ENCODE results near the gene OSBPL2. TPM values are rescaled to one million over a fixed set of nuclear protein-coding genes. Genes with fewer than 3 reads are reported as not detected.

The OSBPL2 gene
- total and polyA plus RNA-seq, 9 of the 15 experiments (the other 6 are each of a cell fraction or from before 2014, with no cell fraction given) = 2.5 to 25.6 (median 14.1) TPM

DNA sequence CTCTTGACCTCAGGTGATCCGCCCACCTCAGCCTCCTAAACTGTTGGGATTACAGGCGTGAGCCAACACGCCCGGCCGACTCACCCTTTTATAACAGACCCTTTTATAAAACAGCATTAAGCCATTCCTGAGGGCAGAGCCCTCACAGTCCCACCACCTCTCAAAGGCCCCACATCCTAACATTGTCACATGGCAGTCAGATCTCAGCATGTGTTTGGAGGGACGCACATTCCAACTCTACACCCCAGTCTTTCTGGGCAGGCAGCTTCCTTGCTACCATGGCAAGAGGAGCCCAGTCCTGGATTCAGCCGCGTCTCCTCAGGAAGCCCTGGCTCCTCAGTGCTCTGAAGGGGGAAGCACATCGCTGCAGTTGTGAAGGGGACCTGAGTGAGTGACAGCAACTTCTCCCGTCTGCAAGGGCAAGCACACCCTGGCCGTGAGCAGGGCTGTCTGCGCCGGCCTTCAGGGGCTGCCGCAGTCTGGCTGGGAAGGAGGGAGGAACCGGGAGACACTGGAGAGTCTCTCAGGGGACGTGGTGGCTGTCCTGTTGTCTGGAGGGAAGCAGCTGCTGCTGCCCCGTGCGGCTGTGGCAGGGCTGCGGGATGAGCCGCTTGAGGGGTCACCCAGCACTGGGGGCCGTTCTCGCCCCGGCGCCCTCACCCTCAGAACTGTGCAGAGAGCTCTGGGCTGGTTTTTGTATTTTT, 15.9 kb downstream of the OSBPL2 start:
- DNase-seq (ENCODE audit: extremely low read depth in 1 of 4, low spot score in 3 of 4) (no peak), ATAC-seq (no peak; the same call in 1 of the 3 replicates), FAIRE-seq (no peak)
- ChIA-PET POLR2A (interaction anchor here (0.6 to 1.3 kb wide), 3 partner anchors 10 to 64 kb away, joined by 3 read pairs; partner anchors contain the start of gene OSBPL2), CTCF (ENCODE audit: low intra/inter-chr PET ratio) (no interaction called here)
- no peak overlapping the region for H3K27ac ChIP-seq (ENCODE audit: extremely low read depth, low read depth, low read length)
- H3K9me3 ChIP-seq (replicated peaks; ENCODE audit: control insufficient read depth, insufficient read depth, low read depth, low read length) = no peaks in the 10 kb centered on the region
- H3K79me2 ChIP-seq (ENCODE audit: control insufficient read depth, insufficient read depth, low read length) = peaks cover 19% of the 10 kb centered on the region
- H4K20me1 ChIP-seq (replicated peaks; ENCODE audit: control insufficient read depth, insufficient read depth, low read length) = peaks cover 28% of the 10 kb centered on the region
- intact Hi-C loops (cut with micrococcal nuclease) = no loop called here
- H3K36me3 ChIP-seq (ENCODE audit: control insufficient read depth, insufficient read depth, low read length) = peaks cover 11% of the 10 kb centered on the region; the same call in 2 of the 3 replicates
- H3K4me1 ChIP-seq (replicated peaks in 1 of 2; ENCODE audit: control insufficient read depth in 2 of 2, insufficient read depth in 2 of 2, low read length in 2 of 2) = peaks cover 0 to 17% of the 10 kb centered on the region in 2 experiments; a peak in 2 of 5 replicates
- no peak overlapping the region for H3K4me3 ChIP-seq
- H3K9ac ChIP-seq (ENCODE audit: insufficient read depth in 1 of 2, low read depth in 2 of 2, low read length in 2 of 2) = no peak overlapping the region
- no peaks in the 10 kb centered on the region for H3K27me3 ChIP-seq (ENCODE audit: control insufficient read depth in 2 of 2, insufficient read depth in 2 of 2, low read length in 2 of 2)
- BruUV-seq (replicated peaks) = no TSS peak
- in situ Hi-C loops (cut with MboI) = no loop called here
- H2AFZ ChIP-seq (ENCODE audit: low read depth, low read length) = no peak overlapping the region
- 69% methylated on average over 24 of the region's 24 CpGs for WGBS (ENCODE audit: insufficient coverage, low coverage, missing lambda C conversion rate)
- H3K4me2 ChIP-seq (ENCODE audit: insufficient read depth, low read length) = no peak overlapping the region
- H3K9me1 ChIP-seq (ENCODE audit: control insufficient read depth, insufficient read depth, low read length) = peaks cover 6% of the 10 kb centered on the region
- no peak for TF ChIP-seq ATF1 (CRISPR knock-in tag; IDR thresholded peaks at IDR 0.05)
- no peak for TF ChIP-seq ATF1 (tag; IDR thresholded peaks at IDR 0.05)
- TF ChIP-seq, protein P1, sequence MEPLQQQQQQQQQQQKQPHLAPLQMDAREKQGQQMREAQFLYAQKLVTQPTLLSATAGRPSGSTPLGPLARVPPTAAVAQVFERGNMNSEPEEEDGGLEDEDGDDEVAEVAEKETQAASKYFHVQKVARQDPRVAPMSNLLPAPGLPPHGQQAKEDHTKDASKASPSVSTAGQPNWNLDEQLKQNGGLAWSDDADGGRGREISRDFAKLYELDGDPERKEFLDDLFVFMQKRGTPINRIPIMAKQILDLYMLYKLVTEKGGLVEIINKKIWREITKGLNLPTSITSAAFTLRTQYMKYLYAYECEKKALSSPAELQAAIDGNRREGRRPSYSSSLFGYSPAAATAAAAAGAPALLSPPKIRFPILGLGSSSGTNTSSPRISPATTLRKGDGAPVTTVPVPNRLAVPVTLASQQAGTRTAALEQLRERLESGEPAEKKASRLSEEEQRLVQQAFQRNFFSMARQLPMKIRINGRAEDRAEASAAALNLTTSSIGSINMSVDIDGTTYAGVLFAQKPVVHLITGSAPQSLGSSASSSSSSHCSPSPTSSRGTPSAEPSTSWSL (CRISPR knock-in tag; IDR thresholded peaks at IDR 0.05; ENCODE audit: borderline replicate concordance) = no peak
- no peak for TF ChIP-seq PHB2 (IDR thresholded peaks at IDR 0.05; ENCODE audit: low read depth)
- no peak for TF ChIP-seq ATF4 (CRISPR knock-in tag; IDR thresholded peaks at IDR 0.05)
- TF ChIP-seq, protein P2, sequence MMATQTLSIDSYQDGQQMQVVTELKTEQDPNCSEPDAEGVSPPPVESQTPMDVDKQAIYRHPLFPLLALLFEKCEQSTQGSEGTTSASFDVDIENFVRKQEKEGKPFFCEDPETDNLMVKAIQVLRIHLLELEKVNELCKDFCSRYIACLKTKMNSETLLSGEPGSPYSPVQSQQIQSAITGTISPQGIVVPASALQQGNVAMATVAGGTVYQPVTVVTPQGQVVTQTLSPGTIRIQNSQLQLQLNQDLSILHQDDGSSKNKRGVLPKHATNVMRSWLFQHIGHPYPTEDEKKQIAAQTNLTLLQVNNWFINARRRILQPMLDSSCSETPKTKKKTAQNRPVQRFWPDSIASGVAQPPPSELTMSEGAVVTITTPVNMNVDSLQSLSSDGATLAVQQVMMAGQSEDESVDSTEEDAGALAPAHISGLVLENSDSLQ (IDR thresholded peaks at IDR 0.05) = no peak
- no peak for TF ChIP-seq RAD21 (CRISPR knock-in tag; conservative IDR thresholded peaks at IDR 0.05 in 1 of 2, IDR thresholded peaks at IDR 0.05 in 1 of 2)
- TF ChIP-seq ZNF830 (CRISPR knock-in tag; IDR thresholded peaks at IDR 0.05) = no peak
- TF ChIP-seq NFYB (IDR thresholded peaks at IDR 0.05; ENCODE audit: extremely low read depth, insufficient read length) = no peak
- TF ChIP-seq CUX1 (CRISPR knock-in tag; IDR thresholded peaks at IDR 0.05) = no peak
- TF ChIP-seq TAL1 (IDR thresholded peaks at IDR 0.05) = no peak
- no peak for TF ChIP-seq CHD2 (IDR thresholded peaks at IDR 0.05; ENCODE audit: low read depth, low read length)
- no peak for TF ChIP-seq ZBTB1 (CRISPR knock-in tag; IDR thresholded peaks at IDR 0.05; ENCODE audit: borderline replicate concordance, low read depth)
- TF ChIP-seq HLTF (IDR thresholded peaks at IDR 0.05) = no peak
- TF ChIP-seq ZZZ3 (IDR thresholded peaks at IDR 0.05) = no peak

Data from K562 (cell line).